Measurements from ENCODE around the gene OR51A7. TPM values are rescaled to one million over a fixed set of nuclear protein-coding genes. Genes with fewer than 3 reads are reported as not detected.
"Not testable (repeated sequence)": the region's sequence is repeated elsewhere in the genome, so short reads cannot be mapped to it uniquely, and the experiment has no call there.

Gene OR51A7
- not detected for polyA plus RNA-seq (2013, experiment 1 of 2)
- polyA plus RNA-seq (2013, experiment 2 of 2) = not detected

- no peak within 1 kb of the TSS for H4K5ac ChIP-seq (ENCODE audit: low read length)
- no peaks in the 10 kb centered on the region for H3K4me1 ChIP-seq (ENCODE audit: control insufficient read depth, low read depth, low read length)
- H2BK120ac ChIP-seq (ENCODE audit: low read depth, low read length) = no peak within 1 kb of the TSS
- no peak within 1 kb of the TSS for H3K18ac ChIP-seq (ENCODE audit: low read length)
- H4K8ac ChIP-seq (ENCODE audit: low read depth, low read length) = no peak within 1 kb of the TSS
- no peak within 1 kb of the TSS for H2BK5ac ChIP-seq (ENCODE audit: low read length)
- no peaks in the 10 kb centered on the region for H3K79me2 ChIP-seq (ENCODE audit: control insufficient read depth, insufficient read depth, low read length)
- no peaks in the 10 kb centered on the region for H3K27me3 ChIP-seq (ENCODE audit: insufficient read depth, low read length, poor library complexity)
- H3K4me2 ChIP-seq (ENCODE audit: low read length) = no peak within 1 kb of the TSS
- H3K9ac ChIP-seq (ENCODE audit: low read length) = no peak within 1 kb of the TSS
- no peak within 1 kb of the TSS for H3K4me3 ChIP-seq (ENCODE audit: low read length)
- no peak within 1 kb of the TSS for H2BK15ac ChIP-seq (replicated peaks; ENCODE audit: low read depth)
- H3K4ac ChIP-seq (ENCODE audit: low read depth, low read length) = no peak within 1 kb of the TSS
- no peak for DNase-seq
- H2AK5ac ChIP-seq (ENCODE audit: low read length) = no peak within 1 kb of the TSS
- no peaks in the 10 kb centered on the region for H3K79me1 ChIP-seq (ENCODE audit: low read length)
- no peak within 1 kb of the TSS for H3K27ac ChIP-seq (ENCODE audit: low read depth, low read length)
- H3K56ac ChIP-seq (ENCODE audit: low read length) = no peak within 1 kb of the TSS
- H3K36me3 ChIP-seq (ENCODE audit: control insufficient read depth, insufficient read depth, low read length) = no peaks in the 10 kb centered on the region
- H3K23ac ChIP-seq (ENCODE audit: low read length) = no peak within 1 kb of the TSS
These were observed at the start of gene OR51A7 for GRCh38 chr11:4903484-4903883. Gene OR51A7, plus strand, starts transcription at chr11:4903783. Its CDS starts 3,587 bp downstream, at chr11:4907370.

- H2AK5ac ChIP-seq (ENCODE audit: low read length); H3K36me3 ChIP-seq (ENCODE audit: control insufficient read depth, insufficient read depth, low read length); H3K23ac ChIP-seq (ENCODE audit: low read length): not testable (repeated sequence)
These were observed 49.3 kb upstream of the OR51A7 start for GRCh38 chr11:4854286-4854685.

GRCh38 chr11:4862447-4863236 lies 40.9 kb upstream of the OR51A7 start:
- Histone ChIP-seq H3K9ac (ENCODE audit: low read length) (no peak overlapping the region), H3K4ac (ENCODE audit: low read depth, low read length) (no peak overlapping the region), H2BK120ac (ENCODE audit: low read depth, low read length) (no peak overlapping the region), H3K27me3 (ENCODE audit: insufficient read depth, low read length, poor library complexity) (no peaks in the 10 kb centered on the region), H3K4me3 (ENCODE audit: low read length) (no peak overlapping the region), H3K4me1 (ENCODE audit: control insufficient read depth, low read depth, low read length) (no peaks in the 10 kb centered on the region), H4K5ac (ENCODE audit: low read length) (no peak overlapping the region), H4K8ac (ENCODE audit: low read depth, low read length) (no peak overlapping the region), H2AK5ac (ENCODE audit: low read length) (no peak overlapping the region), H3K56ac (ENCODE audit: low read length) (no peak overlapping the region), H3K23ac (ENCODE audit: low read length) (no peak overlapping the region), H2BK15ac (replicated peaks; ENCODE audit: low read depth) (no peak overlapping the region), H3K79me1 (ENCODE audit: low read length) (no peaks in the 10 kb centered on the region), H3K27ac (ENCODE audit: low read depth, low read length) (no peak overlapping the region), H3K4me2 (ENCODE audit: low read length) (no peak overlapping the region), H3K18ac (ENCODE audit: low read length) (no peak overlapping the region), H3K36me3 (ENCODE audit: control insufficient read depth, insufficient read depth, low read length) (no peaks in the 10 kb centered on the region), H2BK5ac (ENCODE audit: low read length) (no peak overlapping the region), H3K79me2 (ENCODE audit: control insufficient read depth, insufficient read depth, low read length) (no peaks in the 10 kb centered on the region)
- DNase-seq = peak; percentile 4

More at GRCh38 chr11:4854286-4854685, 49.3 kb upstream of the OR51A7 start:
- H2BK120ac ChIP-seq (ENCODE audit: low read depth, low read length); H3K27ac ChIP-seq (ENCODE audit: low read depth, low read length); H3K79me2 ChIP-seq (ENCODE audit: control insufficient read depth, insufficient read depth, low read length); DNase-seq; H3K4me3 ChIP-seq (ENCODE audit: low read length); H3K9ac ChIP-seq (ENCODE audit: low read length); H4K8ac ChIP-seq (ENCODE audit: low read depth, low read length); H2BK5ac ChIP-seq (ENCODE audit: low read length); H4K5ac ChIP-seq (ENCODE audit: low read length); H3K18ac ChIP-seq (ENCODE audit: low read length); H3K4me2 ChIP-seq (ENCODE audit: low read length); H2BK15ac ChIP-seq (replicated peaks; ENCODE audit: low read depth); H3K4me1 ChIP-seq (ENCODE audit: control insufficient read depth, low read depth, low read length); H3K56ac ChIP-seq (ENCODE audit: low read length); H3K79me1 ChIP-seq (ENCODE audit: low read length); H3K27me3 ChIP-seq (ENCODE audit: insufficient read depth, low read length, poor library complexity); H3K4ac ChIP-seq (ENCODE audit: low read depth, low read length): not testable (repeated sequence)
- no CpG with 5 or more reads among the region's 7 CpGs for WGBS (ENCODE audit: extremely low coverage, insufficient coverage, low lambda C conversion rate)

GRCh38 chr11:4863876-4864275 lies 39.7 kb upstream of the OR51A7 start:
- DNase-seq = no peak
- Histone ChIP-seq H4K5ac (ENCODE audit: low read length) (no peak overlapping the region), H3K9ac (ENCODE audit: low read length) (no peak overlapping the region), H3K4me1 (ENCODE audit: control insufficient read depth, low read depth, low read length) (no peaks in the 10 kb centered on the region), H3K27ac (ENCODE audit: low read depth, low read length) (no peak overlapping the region), H2BK5ac (ENCODE audit: low read length) (no peak overlapping the region), H3K79me2 (ENCODE audit: control insufficient read depth, insufficient read depth, low read length) (no peaks in the 10 kb centered on the region), H3K4me2 (ENCODE audit: low read length) (no peak overlapping the region), H3K4ac (ENCODE audit: low read depth, low read length) (no peak overlapping the region), H4K8ac (ENCODE audit: low read depth, low read length) (no peak overlapping the region), H3K36me3 (ENCODE audit: control insufficient read depth, insufficient read depth, low read length) (no peaks in the 10 kb centered on the region), H3K23ac (ENCODE audit: low read length) (no peak overlapping the region), H3K4me3 (ENCODE audit: low read length) (no peak overlapping the region), H2BK120ac (ENCODE audit: low read depth, low read length) (no peak overlapping the region), H3K79me1 (ENCODE audit: low read length) (no peaks in the 10 kb centered on the region), H3K27me3 (ENCODE audit: insufficient read depth, low read length, poor library complexity) (no peaks in the 10 kb centered on the region), H2AK5ac (ENCODE audit: low read length) (no peak overlapping the region), H3K56ac (ENCODE audit: low read length) (no peak overlapping the region), H2BK15ac (replicated peaks; ENCODE audit: low read depth) (no peak overlapping the region), H3K18ac (ENCODE audit: low read length) (no peak overlapping the region)
- no CpG with 5 or more reads among the region's 4 CpGs for WGBS (ENCODE audit: extremely low coverage, insufficient coverage, low lambda C conversion rate)

- Histone ChIP-seq H2BK5ac (ENCODE audit: low read length) (no peak overlapping the region), H4K5ac (ENCODE audit: low read length) (no peak overlapping the region), H3K4me2 (ENCODE audit: low read length) (no peak overlapping the region), H3K27ac (ENCODE audit: low read depth, low read length) (no peak overlapping the region), H3K9ac (ENCODE audit: low read length) (no peak overlapping the region), H3K4ac (ENCODE audit: low read depth, low read length) (no peak overlapping the region), H3K36me3 (ENCODE audit: control insufficient read depth, insufficient read depth, low read length) (no peaks in the 10 kb centered on the region), H3K4me1 (ENCODE audit: control insufficient read depth, low read depth, low read length) (no peaks in the 10 kb centered on the region), H3K79me2 (ENCODE audit: control insufficient read depth, insufficient read depth, low read length) (no peaks in the 10 kb centered on the region), H3K4me3 (ENCODE audit: low read length) (no peak overlapping the region), H3K27me3 (ENCODE audit: insufficient read depth, low read length, poor library complexity) (no peaks in the 10 kb centered on the region), H3K56ac (ENCODE audit: low read length) (no peak overlapping the region), H4K8ac (ENCODE audit: low read depth, low read length) (no peak overlapping the region), H3K18ac (ENCODE audit: low read length) (no peak overlapping the region), H2BK15ac (replicated peaks; ENCODE audit: low read depth) (no peak overlapping the region), H3K23ac (ENCODE audit: low read length) (no peak overlapping the region), H3K79me1 (ENCODE audit: low read length) (no peaks in the 10 kb centered on the region), H2BK120ac (ENCODE audit: low read depth, low read length) (no peak overlapping the region), H2AK5ac (ENCODE audit: low read length) (no peak overlapping the region)
- no CpG with 5 or more reads among the region's 1 CpG for WGBS (ENCODE audit: extremely low coverage, insufficient coverage, low lambda C conversion rate)
- no peak for DNase-seq
These were observed 37.7 kb upstream of the OR51A7 start for GRCh38 chr11:4865855-4866254.

- Histone ChIP-seq H2AK5ac (ENCODE audit: low read length) (no peak overlapping the region), H3K18ac (ENCODE audit: low read length) (no peak overlapping the region), H3K4me1 (ENCODE audit: control insufficient read depth, low read depth, low read length) (no peaks in the 10 kb centered on the region), H3K79me2 (ENCODE audit: control insufficient read depth, insufficient read depth, low read length) (no peaks in the 10 kb centered on the region), H3K27me3 (ENCODE audit: insufficient read depth, low read length, poor library complexity) (no peaks in the 10 kb centered on the region), H3K27ac (ENCODE audit: low read depth, low read length) (no peak overlapping the region), H4K5ac (ENCODE audit: low read length) (no peak overlapping the region), H3K4me3 (ENCODE audit: low read length) (no peak overlapping the region), H3K9ac (ENCODE audit: low read length) (no peak overlapping the region), H2BK15ac (replicated peaks; ENCODE audit: low read depth) (no peak overlapping the region), H3K36me3 (ENCODE audit: control insufficient read depth, insufficient read depth, low read length) (no peaks in the 10 kb centered on the region), H2BK5ac (ENCODE audit: low read length) (no peak overlapping the region), H3K4ac (ENCODE audit: low read depth, low read length) (no peak overlapping the region), H3K4me2 (ENCODE audit: low read length) (no peak overlapping the region), H2BK120ac (ENCODE audit: low read depth, low read length) (no peak overlapping the region), H3K23ac (ENCODE audit: low read length) (no peak overlapping the region), H3K79me1 (ENCODE audit: low read length) (no peaks in the 10 kb centered on the region), H3K56ac (ENCODE audit: low read length) (no peak overlapping the region), H4K8ac (ENCODE audit: low read depth, low read length) (no peak overlapping the region)
- WGBS (ENCODE audit: extremely low coverage, insufficient coverage, low lambda C conversion rate) = no CpG with 5 or more reads among the region's 4 CpGs
- DNase-seq = no peak
These were observed 22.4 kb upstream of the OR51A7 start for GRCh38 chr11:4881188-4881587.

Measured in mesendoderm (in vitro differentiated cells).